GM10248 (cell line): Measurements from ENCODE around the gene PRKN.

Experiments used
- CTCF ChIA-PET: fragments of 300-600 bp; sonication (Branson Sonifier 250); formaldehyde crosslinking; extraction: SDS; loops from one replicate; lab custom pipeline; 2021; ENCODE audit warnings: antibody characterized with exemption; lab: Yijun Ruan, JAX
- POLR2A ChIA-PET: fragments of 350-650 bp; sonication (Branson Sonifier 250); formaldehyde crosslinking; extraction: SDS; loops from one replicate; lab custom pipeline; 2020; ENCODE audit warnings: antibody characterized with exemption; lab: Yijun Ruan, JAX
- DNase-seq: peaks from one replicate; pipeline ENCODE4 v3.0.0; 2012; ENCODE audit errors: extremely low spot score
- TF ChIP-seq, protein P1 (sequence below): IDR thresholded peaks from 2 replicates; pipeline ENCODE4 v1.5.1; 2012; ENCODE audit warnings: mild to moderate bottlenecking, low read depth; ENCODE audit errors: extremely low read depth, missing control alignments, control extremely low read depth

PRKN gene

DNA sequence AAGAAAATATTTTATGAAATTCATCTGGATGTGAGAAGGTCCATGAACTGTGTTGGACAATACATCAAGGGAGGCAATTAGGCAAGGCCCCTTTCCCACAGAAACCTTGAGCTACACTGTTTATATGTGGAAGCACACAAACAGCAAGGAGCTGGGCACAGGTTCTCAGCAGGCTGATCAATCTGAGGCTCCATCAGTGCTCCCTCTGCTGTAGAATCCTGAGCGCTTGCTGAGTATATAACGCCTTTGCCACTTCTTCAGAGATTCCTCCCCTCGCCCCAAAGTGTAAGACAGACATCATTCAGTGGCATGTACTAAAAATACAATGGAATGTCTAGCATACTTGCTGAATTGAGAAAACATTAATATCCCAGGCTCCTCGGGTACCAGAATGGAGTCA, 146.9 kb downstream of the PRKN start:
- POLR2A ChIA-PET: no interaction called here
- CTCF ChIA-PET: no interaction called here
- TF ChIP-seq, protein P1, sequence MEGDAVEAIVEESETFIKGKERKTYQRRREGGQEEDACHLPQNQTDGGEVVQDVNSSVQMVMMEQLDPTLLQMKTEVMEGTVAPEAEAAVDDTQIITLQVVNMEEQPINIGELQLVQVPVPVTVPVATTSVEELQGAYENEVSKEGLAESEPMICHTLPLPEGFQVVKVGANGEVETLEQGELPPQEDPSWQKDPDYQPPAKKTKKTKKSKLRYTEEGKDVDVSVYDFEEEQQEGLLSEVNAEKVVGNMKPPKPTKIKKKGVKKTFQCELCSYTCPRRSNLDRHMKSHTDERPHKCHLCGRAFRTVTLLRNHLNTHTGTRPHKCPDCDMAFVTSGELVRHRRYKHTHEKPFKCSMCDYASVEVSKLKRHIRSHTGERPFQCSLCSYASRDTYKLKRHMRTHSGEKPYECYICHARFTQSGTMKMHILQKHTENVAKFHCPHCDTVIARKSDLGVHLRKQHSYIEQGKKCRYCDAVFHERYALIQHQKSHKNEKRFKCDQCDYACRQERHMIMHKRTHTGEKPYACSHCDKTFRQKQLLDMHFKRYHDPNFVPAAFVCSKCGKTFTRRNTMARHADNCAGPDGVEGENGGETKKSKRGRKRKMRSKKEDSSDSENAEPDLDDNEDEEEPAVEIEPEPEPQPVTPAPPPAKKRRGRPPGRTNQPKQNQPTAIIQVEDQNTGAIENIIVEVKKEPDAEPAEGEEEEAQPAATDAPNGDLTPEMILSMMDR: no peak
- DNase-seq: no peak

DNA sequence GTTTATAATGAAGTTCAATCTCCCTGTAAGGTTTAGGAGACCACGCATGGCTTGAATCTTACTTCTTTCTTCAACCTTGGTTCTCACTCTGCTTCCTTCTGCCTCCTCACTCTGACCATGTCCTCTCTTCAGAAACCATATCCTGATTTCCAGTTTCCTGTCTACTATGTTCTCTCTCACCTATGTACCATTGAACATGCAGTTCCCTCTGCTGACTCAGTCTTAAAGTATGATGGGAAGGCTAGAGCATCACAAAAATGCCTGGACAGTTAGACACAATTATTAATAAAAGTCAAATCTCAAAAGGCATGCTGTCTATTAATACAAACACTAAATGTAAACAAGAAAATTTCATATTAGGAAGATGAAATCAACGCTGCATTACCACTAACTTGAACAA, 151.6 kb downstream of the PRKN start:
- ChIA-PET POLR2A (no interaction called here), CTCF (no interaction called here)
- DNase-seq: no peak
- TF ChIP-seq, protein P1: no peak

DNA sequence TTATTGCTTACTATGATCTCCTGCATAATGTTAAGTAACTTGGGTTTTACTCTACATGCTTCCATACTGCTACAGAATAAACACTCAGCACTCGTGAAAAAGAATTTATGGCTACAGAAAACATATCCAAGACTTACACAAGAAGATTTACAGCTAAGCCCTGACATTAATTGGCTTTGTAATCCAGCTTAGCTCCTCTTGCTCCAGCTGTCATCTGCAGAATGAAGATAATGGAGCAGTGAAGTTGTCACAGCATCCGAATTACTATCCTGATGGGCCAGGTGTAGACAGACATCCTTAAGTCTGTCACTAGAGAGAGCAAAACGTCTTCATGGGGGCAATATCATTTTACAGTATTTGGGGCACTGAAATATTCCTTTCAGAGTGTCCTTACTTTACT, 155.3 kb downstream of the PRKN start:
- ChIA-PET CTCF (no interaction called here), POLR2A (no interaction called here)
- DNase-seq: no peak
- TF ChIP-seq, protein P1: no peak

GRCh38 chr6:162568266-162568665, 159.3 kb downstream of the PRKN start:
- TF ChIP-seq, protein P1: no peak
- DNase-seq: no peak
- CTCF ChIA-PET: no interaction called here
- POLR2A ChIA-PET: no interaction called here

- CTCF ChIA-PET: no interaction called here
- POLR2A ChIA-PET: no interaction called here
Measured at GRCh38 chr6:162562041-162562440, 165.5 kb downstream of the PRKN start.

GRCh38 chr6:162560891-162561290, 166.7 kb downstream of the PRKN start:
- no peak for DNase-seq
- POLR2A ChIA-PET: no interaction called here
- TF ChIP-seq, protein P1: no peak
- CTCF ChIA-PET: no interaction called here

More at GRCh38 chr6:162562041-162562440, 165.5 kb downstream of the PRKN start:
- no peak for DNase-seq
- TF ChIP-seq, protein P1: no peak

- POLR2A ChIA-PET: no interaction called here
Measured at GRCh38 chr6:162554531-162554930, 173.0 kb downstream of the PRKN start.

More at GRCh38 chr6:162554531-162554930, 173.0 kb downstream of the PRKN start:
- no peak for DNase-seq
- TF ChIP-seq, protein P1: no peak
- CTCF ChIA-PET: no interaction called here
